Right atrium auricular region (tissue), 2 donors: ENCODE measurements around the gene TENM4. TPM values are rescaled to one million over a fixed set of nuclear protein-coding genes. Genes with fewer than 3 reads are reported as not detected.

Experiments
- DNase-seq: peaks from one replicate; pipeline ENCODE4 v3.0.0-alpha.2; 2019; ENCODE audit warnings: low spot score
- H3K27ac ChIP-seq, 2 donors: fragments of 200-600 bp; sonication (generic); 1 replicate in 1 of 2; 2 replicates in 1 of 2; pipeline ENCODE4 v1.5.1; 2016 to 2019
- H3K27me3 ChIP-seq, 2 donors: fragments of 200-600 bp; sonication (generic); one replicate each; pipeline versions ENCODE4 v1.5.1 to v1.6.0; 2017 to 2019
- H3K36me3 ChIP-seq: fragments of 200-600 bp; sonication (generic); one replicate; pipeline ENCODE4 v1.5.1; 2016
- H3K4me1 ChIP-seq, 2 donors: fragments of 200-600 bp; sonication (generic); one replicate each; pipeline versions ENCODE4 v1.5.1 to v1.6.0; 2017 to 2019
- H3K4me3 ChIP-seq, 2 donors: fragments of 200-600 bp; sonication (generic); 1 replicate in 1 of 2; 2 replicates in 1 of 2; pipeline ENCODE4 v1.5.1; 2017 to 2019; ENCODE audit warnings: mild to moderate bottlenecking in 1 of 2, moderate library complexity in 1 of 2
- H3K9me3 ChIP-seq, 2 donors: fragments of 200-600 bp; sonication (generic); one replicate each; pipeline ENCODE4 v1.5.1; 2019
- CTCF ChIP-seq, 2 donors: fragments of 200-600 bp; sonication (generic); IDR thresholded peaks; one replicate each; pipeline ENCODE4 v1.5.1; 2019; ENCODE audit warnings: antibody characterized with exemption in 2 of 2
- total RNA-seq, 2 donors: library from RNA; depleted of rRNA; stranded (reverse); fragments of >200 nt; gene quantifications; one replicate each; pipeline ENCODE4 v1.1.0, GENCODE V29; 2016

Gene TENM4
- total RNA-seq, 2 donors from 2014 or later = 0.30 to 0.98 TPM

GRCh38 chr11:78710417-78710816, 730.4 kb downstream of the TENM4 start:
- no peak for DNase-seq
- Histone ChIP-seq H3K9me3 (no peaks in the 10 kb centered on the region), H3K27me3 (no peaks in the 10 kb centered on the region), H3K36me3 (no peaks in the 10 kb centered on the region), H3K4me1 (no peaks in the 10 kb centered on the region), H3K4me3 (no peak overlapping the region), H3K27ac (no peak overlapping the region)
- TF ChIP-seq CTCF (IDR thresholded peaks at IDR 0.05) = no peak

- DNase-seq = no peak
- Histone ChIP-seq H3K4me3 (no peak overlapping the region), H3K4me1 (no peaks in the 10 kb centered on the region), H3K9me3 (no peaks in the 10 kb centered on the region), H3K27ac (no peak overlapping the region), H3K36me3 (no peaks in the 10 kb centered on the region), H3K27me3 (no peaks in the 10 kb centered on the region)
- no peak for TF ChIP-seq CTCF (IDR thresholded peaks at IDR 0.05)
Observed at GRCh38 chr11:78708388-78708787, 732.4 kb downstream of the TENM4 start.

GRCh38 chr11:78706551-78706950, 734.3 kb downstream of the TENM4 start:
- DNase-seq = no peak
- no peaks in the 10 kb centered on the region for H3K36me3 ChIP-seq
- no peaks in the 10 kb centered on the region for H3K27me3 ChIP-seq
- no peak overlapping the region for H3K4me3 ChIP-seq
- no peak for TF ChIP-seq CTCF (IDR thresholded peaks at IDR 0.05)
- H3K9me3 ChIP-seq = no peaks in the 10 kb centered on the region
- H3K4me1 ChIP-seq = no peaks in the 10 kb centered on the region
- H3K27ac ChIP-seq = no peak overlapping the region

- no peak overlapping the region for H3K4me3 ChIP-seq
- no peak for TF ChIP-seq CTCF (IDR thresholded peaks at IDR 0.05)
- no peaks in the 10 kb centered on the region for H3K27me3 ChIP-seq
- no peaks in the 10 kb centered on the region for H3K9me3 ChIP-seq
- DNase-seq = no peak
- no peaks in the 10 kb centered on the region for H3K36me3 ChIP-seq
- H3K27ac ChIP-seq = no peak overlapping the region
- no peaks in the 10 kb centered on the region for H3K4me1 ChIP-seq
Observed at GRCh38 chr11:78704811-78705210, 736.0 kb downstream of the TENM4 start.

GRCh38 chr11:78699609-78700135, 741.2 kb downstream of the TENM4 start:
- Histone ChIP-seq H3K4me3 (no peak overlapping the region), H3K36me3 (no peaks in the 10 kb centered on the region), H3K4me1 (no peaks in the 10 kb centered on the region), H3K9me3 (no peaks in the 10 kb centered on the region), H3K27me3 (no peaks in the 10 kb centered on the region), H3K27ac (no peak overlapping the region)
- no peak for DNase-seq
- TF ChIP-seq CTCF (IDR thresholded peaks at IDR 0.05) = no peak

- H3K27me3 ChIP-seq = no peaks in the 10 kb centered on the region
- no peak overlapping the region for H3K27ac ChIP-seq
- no peak for TF ChIP-seq CTCF (IDR thresholded peaks at IDR 0.05)
- no peaks in the 10 kb centered on the region for H3K4me1 ChIP-seq
- peak; percentile 81 for DNase-seq
- no peaks in the 10 kb centered on the region for H3K9me3 ChIP-seq
- no peak overlapping the region for H3K4me3 ChIP-seq
- H3K36me3 ChIP-seq = no peaks in the 10 kb centered on the region
Observed at GRCh38 chr11:78698612-78699011, 742.2 kb downstream of the TENM4 start.
